Renal cortex interstitium (tissue), 11 donors: ENCODE data around the gene MEGF6. TPM values are rescaled to one million over a fixed set of nuclear protein-coding genes. Genes with fewer than 3 reads are reported as not detected.

ENCODE experiments used
- DNase-seq, 11 donors: peaks; one replicate each; pipeline ENCODE4 v3.0.0-alpha.2; 2013; ENCODE audit warnings: low read depth in 9 of 11, low spot score in 4 of 11; ENCODE audit errors: extremely low read depth in 1 of 11
- polyA plus RNA-seq, 3 donors: library from polyadenylated mRNA; unstranded; fragments of 120-200 nt; gene quantifications; one replicate each; pipeline ENCODE4 v1.2.1, GENCODE V29; 2013; ENCODE audit not compliant: insufficient read length in 3 of 3

The MEGF6 gene
- polyA plus RNA-seq, 3 donors: 8.5 to 15.3 (median 14.6) TPM

DNA sequence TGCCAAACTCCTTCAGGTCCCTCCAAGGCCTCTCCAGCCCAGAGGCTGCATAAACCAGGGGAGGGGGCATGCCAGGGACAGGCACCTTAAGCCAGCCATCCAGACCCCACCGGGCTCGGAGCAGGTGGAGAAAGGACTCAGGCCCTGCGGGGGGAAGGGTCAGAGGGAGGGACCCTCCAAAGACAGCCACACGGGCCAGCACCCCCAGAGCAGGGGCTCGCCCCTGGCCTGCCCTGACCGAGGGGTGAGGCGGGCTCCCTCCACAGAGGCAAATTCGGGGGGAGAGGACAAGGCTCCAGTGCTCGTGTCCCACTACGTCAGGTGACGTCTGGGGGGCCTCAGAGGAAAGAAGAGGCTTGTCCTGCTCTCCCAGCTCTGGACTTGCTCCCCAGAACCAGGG lies 8.2 kb downstream of the MEGF6 start:
- no peak for DNase-seq

DNA sequence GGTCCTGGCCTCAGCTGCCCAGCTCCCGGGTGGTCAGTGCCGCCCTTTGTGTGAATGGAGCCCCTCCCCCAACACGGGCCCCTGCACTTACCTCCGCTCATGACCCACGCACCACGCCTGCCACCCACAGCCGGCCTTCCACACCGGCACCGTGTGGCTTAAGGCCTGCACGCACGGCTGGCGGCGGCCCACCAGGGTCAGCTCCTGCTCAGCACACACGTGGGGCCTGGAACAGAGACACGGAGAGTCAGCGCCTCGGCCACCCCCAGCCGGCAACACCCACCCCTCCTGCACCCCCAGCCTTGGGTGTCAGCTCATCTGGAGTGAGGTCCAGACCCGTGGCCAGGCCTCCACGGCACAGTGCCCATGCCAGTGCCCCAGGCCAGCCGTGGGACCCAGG lies 8.9 kb downstream of the MEGF6 start:
- no peak for DNase-seq

DNA sequence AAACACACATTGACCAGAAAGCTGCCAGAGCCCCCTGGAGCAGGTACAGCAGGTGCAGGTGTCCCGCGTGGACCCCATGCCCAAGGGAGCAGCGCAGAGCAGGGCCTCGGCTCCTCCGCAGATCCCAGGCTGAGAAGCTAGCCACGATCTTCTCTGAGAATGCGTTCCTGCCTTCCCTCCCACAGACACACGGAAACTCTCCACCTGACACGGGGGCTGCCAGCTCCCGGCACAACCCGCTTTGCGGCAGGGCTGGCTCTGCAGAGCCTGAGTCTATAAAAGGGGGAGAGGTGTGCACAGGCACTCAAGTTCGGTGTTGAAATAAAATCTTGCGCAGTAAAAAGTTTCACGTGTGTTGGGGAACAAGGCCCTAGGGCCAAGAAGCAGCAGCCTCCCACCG lies 9.6 kb downstream of the MEGF6 start:
- DNase-seq: no peak

DNA sequence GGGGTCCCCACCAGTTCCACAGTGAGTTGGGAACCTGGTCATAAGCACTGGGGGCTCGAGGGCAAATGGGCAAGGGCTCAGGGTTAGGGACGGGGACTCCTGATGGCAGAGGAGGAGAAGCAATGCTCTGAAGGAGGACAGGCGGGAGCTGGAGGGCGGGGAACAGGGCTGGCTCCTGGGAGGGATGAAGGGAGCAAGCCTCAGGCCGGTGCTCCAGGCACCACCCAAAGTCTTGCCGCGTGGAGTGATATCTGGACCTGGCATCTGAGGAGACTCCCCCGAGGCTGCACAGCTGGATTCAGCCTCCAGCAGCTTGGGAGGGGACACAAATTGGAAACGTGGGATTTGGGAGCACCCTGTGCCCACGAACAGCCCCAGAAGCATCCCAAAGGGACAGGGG lies 11.0 kb downstream of the MEGF6 start:
- no peak for DNase-seq

DNA sequence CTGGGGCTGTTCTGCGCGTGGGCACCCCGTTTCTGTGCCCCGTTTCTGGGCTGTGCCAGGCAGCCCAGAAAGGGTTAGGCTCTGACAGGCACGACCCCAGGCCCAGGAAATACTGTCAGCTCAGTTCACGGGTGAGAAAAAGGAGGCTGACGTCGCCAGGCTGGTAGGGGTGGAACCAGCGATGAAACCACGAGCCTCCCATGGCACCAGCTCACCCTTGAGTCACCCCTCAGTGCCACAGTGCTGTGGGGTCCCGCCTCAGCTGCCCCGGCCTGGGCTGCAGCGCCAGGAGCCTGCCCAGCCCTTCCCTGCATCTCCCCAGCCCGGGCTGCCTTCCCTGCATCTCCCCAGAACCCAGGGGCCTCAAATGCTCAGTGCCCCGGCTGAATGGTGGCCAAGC lies 11.5 kb downstream of the MEGF6 start:
- DNase-seq: no peak

DNA sequence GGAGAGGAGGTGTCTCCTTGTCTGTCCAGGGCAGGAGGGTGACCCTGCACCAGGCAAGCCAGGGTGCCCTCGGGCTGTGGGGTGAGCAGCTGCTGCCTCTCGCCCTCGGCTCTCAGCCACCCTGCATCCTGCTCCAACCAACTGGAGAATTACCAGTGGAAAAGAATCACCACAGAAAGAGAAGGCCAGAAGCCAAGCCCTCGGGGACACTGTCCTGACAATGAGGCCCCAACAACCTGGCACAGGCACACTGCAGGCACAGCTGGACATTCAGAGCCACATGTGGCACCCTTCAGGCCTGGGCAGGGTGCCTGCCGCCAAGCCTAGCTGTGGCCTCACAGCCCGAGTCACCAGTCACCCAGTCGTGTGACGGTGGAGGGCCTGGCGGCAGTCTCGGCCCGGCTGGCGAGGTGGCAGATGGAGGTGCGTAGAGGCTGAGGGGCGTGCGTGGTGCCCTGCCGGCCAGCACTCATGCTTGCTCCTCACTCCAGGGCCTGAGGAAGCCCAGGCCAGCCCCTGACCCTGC lies 12.0 kb downstream of the MEGF6 start:
- no peak for DNase-seq

DNA sequence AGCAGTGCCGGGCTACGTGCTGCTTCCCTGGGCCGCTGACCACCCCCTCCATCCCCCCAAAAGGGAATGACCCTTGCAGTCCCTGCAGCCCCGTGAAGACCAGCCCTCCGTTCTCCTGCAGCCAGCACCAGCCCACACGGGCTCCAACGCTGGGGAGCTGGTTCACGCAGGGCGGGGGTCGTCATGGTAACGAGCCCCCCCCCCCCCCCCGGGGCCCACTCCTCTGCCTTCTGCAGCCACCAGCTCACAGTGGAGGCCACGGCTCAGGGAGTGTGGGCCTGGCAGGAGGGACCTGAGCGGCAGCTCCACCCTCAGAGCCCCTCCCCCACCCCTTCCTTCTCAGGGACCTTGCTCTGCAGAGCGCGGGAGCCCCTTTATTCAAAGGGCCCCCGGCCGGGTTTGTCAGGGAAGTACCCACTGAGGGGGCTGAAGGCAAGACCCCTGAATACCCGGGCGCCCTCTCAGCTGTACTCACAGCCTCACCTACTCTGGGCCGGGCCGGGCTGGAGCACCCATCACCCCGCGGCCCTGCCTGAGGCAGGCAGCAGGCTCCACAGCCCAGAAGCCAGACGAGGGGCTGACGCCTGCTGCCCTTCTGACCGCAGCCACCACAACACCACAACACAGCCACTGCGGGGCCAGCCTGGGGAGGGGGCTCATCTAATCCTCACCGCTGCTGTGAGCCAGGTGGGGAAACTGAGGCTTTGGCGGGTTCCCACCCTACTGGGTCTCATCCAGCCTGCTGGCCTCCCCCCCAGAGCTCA lies 12.6 kb downstream of the MEGF6 start:
- DNase-seq: no peak

DNA sequence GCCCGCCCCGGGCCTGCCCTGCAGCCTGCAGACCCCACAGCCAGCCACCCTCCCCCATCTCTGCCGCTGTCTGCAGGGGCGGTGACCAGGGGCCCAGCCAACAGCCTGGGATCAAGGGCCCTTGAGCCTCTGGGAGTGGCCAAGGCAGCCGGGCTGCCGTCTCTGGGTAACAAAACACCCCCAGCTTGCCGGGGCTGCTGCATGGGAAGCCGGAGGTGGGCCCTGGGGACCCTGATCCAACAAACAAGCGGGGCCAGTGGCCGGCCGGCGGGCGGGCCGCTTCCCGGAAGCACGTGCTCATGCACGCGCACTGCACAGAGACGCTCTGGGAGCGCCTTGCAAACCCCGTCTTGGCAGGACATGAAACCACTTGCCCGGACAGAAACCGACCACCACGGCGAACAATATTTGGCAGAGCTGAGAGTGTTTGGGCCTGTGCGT lies 13.2 kb downstream of the MEGF6 start:
- no peak for DNase-seq

DNA sequence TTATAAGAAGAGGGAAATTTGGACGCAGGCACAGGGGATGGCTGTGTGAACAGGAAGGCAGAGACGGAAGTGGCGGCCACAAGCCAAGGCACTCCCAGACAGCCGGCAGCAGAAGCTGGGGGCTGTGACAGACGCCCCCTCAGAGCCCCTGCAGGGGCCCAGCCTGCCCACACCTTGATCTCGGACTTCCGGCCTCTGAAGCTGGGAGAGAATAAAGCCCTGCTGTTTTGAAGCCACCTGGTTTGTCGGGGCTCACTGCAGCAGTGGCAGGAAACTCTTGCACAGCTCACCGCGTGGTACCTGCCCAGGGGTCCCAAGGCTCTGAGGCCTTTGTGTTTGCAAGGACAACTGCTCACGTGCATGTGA lies 13.7 kb downstream of the MEGF6 start:
- DNase-seq: no peak

DNA sequence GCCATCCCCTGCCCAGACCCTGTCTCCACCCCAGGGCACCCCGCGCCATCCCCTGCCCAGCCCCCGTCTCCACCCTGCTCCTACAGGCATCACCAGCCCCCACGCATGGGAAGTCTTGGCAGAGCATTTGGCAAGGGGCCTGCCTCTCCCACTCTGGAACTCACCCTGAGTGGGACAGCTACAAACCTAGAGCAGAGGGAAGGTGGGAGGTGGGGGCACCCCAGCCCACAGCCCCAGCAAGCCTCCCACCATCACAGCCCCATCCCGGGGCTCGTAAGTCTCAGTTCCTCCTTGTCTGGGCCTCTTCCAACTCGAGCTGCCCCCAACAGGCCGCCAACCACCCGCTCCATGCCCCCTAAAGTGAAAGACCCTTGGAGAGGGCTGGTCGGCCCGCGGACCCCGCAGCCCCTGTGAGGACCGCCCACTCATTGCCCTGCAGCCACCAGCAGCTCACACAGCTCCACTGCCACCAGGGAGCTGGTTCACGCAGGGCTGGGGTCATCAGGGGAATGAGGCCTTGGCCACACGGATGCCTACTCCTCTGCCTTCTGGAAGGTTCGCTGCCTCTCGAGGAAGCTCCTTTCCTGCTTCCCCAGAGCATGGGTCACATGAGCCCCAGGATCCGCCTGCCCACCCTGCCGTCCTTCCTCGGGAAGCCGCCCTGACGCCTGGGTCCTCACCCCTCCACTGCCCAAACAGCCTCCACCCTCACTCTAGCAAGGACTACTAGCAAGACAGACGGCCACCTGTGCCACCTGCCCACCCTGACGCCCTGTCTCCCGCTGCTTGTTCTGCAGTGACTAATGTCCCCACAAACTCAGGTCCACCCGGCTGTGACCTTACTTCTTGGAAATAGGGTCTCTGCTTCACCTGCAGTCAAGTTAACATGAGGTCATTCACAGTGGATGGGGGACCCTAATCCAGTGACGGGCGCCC lies 14.4 kb downstream of the MEGF6 start:
- no peak for DNase-seq

DNA sequence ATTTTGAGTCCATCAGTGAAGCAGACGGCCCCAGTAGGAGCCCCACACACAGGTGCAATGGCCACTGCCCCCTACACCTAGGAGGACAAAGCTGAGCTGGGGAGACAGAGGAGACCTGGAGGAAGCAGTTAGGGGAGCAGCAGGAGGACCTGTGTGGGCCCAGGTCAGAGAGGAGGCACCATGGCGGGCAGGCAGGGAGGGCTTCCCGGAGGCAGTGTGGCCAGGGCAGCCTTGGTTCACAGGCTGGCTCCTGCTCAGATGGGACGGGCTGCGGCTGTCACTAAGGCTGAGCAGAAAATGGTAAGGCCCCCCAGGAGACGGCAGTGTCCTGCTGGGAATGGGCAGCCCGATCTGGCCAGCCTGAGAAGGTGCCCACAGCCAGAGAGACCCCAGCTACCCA lies 15.4 kb downstream of the MEGF6 start:
- DNase-seq: no peak

DNA sequence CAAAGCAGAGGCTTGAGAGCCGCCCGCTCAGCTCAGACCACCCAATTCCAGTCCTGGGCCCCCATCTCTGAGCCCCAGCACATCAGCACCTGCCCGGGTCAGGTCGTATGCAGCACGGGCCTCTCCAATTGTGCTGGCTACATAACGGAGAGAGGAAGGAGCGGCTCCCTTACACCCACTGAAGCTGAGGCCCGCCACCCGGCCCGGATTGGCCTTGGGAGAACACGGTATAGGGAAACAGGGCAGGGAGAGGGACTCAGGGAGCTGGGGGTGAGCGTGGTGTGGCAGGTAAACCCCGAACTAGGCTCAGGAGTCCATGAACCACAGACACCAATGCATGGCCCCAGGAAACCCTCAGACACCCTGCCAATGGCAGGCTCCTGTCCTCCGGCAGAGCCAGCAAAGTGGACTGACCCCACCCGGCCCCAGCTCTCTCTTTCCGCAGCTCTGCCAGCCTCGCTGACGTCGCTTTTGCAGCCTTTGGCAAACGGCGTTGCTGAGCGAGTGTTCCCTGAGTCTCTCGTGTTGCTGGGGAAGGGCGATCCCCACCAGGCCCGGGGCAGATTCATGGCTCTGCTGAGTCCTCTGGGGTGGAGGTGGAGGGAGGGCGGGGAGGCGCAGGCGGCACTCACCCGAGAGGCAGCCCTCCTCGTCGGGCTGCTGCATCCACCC lies 16.5 kb downstream of the MEGF6 start:
- DNase-seq: no peak

DNA sequence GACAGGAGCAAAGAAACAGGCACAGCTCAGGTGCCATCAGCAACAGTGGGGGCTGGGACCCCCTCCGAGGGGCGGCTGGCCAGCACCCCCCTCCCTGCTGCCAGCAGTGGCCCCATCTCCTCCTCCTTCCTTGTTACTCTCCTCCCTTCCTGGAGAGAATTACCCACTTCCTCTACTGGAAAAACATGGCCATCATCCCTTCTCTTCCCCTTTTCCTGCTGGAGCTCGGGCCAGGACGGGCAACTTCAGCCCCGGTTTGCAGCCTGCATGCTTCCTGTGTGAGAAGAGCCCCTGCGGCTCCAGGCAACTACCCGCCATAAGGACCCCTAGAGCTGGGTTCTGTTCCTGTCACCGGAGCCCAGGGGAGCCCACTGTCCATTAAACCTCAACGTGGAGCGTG lies 17.6 kb downstream of the MEGF6 start:
- DNase-seq: no peak

DNA sequence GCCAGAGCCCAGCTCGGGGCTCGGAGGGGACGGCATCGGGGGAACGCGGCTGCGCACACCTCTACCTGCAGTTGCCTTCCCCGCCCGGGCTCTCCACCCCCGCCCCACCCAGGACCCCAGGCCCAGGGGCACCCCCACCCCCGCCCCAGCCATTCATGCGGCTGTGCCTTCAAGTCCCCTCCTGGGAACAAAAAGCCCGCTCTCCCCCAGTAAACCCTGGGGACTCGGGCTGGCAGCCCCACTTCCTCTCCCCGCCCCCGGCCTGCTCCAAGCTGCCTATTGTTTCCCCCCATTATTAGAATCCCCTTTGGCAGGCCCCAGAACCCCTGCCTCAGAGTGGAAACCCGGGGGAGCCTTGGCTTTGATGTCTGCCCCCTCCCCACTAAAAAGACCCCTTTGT lies 18.0 kb downstream of the MEGF6 start:
- DNase-seq: no peak

DNA sequence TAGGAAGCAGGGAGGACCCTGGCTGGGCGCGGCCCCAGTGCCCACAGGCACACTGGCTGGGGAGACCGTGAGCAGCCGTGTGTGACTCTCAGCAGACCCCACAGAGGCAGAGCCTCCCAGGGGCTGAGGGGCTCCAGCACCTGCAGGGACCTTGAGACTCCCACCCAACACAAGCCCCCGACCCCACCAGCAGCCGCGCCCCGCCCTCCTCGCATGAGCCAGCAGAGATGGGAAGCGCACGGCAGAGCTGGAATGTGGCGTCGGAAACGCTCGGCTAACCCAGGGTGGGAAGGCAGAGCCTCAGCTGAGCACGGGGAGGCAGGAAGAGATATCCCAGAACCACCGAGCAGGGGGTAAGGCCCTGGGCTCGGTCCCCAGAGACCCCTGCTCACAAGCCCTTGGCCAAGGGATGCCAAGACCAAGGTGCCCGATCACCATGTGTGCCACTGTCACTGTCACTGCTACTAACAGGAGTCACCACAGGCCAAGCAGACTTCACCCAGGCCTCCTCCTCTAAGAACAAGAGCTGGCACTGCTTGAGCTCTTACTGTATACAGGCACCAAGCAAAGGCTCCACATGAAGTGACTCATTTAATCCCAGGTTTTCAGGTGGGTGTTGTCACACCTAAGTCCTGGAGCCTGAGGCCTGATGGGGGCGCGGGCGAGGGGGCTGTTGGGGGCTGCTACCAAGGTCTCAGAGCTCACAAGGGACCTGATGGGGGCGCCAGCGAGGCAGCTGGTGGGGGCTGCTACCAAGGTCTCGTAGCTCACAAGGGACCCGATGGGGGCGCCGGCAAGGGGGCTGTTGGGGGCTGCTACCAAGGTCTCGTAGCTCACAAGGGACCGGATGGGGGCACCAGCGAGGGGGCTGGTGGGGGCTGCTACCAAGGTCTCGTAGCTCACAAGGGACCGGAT lies 20.1 kb downstream of the MEGF6 start:
- DNase-seq: no peak

DNA sequence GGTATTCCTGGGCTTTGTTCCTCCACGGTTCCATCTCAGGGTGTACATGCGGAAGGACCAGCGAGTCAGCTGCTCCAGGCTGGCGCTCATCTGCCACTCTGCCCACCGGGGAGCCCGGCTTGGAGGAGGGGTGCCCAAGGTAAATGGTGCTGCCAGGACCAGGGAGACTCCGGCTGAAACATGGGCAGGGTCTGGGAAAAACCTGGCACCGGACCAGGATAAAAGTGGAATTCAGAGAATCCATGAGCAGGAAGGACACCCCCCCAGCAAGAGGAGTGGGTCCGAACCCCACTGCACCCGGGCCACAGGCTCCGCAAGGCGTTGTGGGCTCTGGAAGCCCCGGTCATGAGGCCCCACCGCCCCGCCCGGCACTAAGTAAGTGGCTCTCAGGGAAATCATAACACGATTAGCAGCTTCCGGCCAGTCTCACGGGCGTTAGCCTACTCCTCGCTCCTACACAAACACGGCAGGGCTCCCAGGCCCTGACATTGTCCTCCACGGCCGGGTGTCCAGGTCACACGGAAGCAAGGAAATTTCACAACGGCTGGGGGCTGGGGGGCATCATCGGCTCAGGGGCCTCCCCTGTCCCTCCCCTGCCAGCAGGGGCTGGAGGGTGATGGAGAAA lies 21.1 kb downstream of the MEGF6 start:
- no peak for DNase-seq

DNA sequence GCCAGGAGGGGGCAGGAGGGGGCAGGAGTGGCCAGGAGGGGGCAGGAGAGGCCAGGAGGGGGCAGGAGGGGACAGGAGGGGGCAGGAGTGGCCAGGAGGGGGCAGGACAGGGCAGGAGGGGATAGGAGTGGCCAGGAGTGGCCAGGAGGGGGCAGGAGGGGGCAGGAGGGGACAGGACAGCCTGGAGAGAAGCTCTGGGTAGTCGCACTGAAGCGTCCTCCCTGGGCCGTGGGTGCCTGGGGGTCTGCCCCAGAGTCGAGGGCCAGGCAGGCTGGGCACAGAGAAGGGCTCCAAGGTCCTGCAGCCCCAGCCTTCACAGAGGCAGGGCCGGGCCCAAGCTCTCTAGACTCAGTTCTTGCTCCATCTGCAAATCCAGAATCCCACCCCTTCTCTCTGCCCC lies 22.9 kb downstream of the MEGF6 start:
- no peak for DNase-seq
